ENCODE results near the gene MGAT1.

- no peak for TF ChIP-seq CTCF (IDR thresholded peaks at IDR 0.05; ENCODE audit: insufficient read depth, low read length)
- no peak for TF ChIP-seq POLR2AphosphoS5 (IDR thresholded peaks at IDR 0.05; ENCODE audit: low read depth)
- TF ChIP-seq REST (IDR thresholded peaks at IDR 0.05; ENCODE audit: insufficient replicate concordance, low read depth), result no peak
- no peak for TF ChIP-seq SPI1 (IDR thresholded peaks at IDR 0.05; ENCODE audit: borderline replicate concordance, low read depth)
- TF ChIP-seq GABPA (IDR thresholded peaks at IDR 0.05; ENCODE audit: low read depth), result no peak
These were observed 5.9 kb upstream of the MGAT1 start for GRCh38 chr5:180808461-180809000.
